Right lobe of liver (tissue), 4 donors: Measurements from ENCODE around the gene KLHL11.

ENCODE experiments used
- CTCF ChIP-seq, 4 donors: fragments of 200-600 bp in 3 of 4; fragments of 450-650 bp in 1 of 4; IDR thresholded peaks; one replicate each; pipeline versions ENCODE4 v1.5.1 to v1.8.0; 2016 to 2022; ENCODE audit warnings: antibody characterized with exemption in 4 of 4, mild to moderate bottlenecking in 2 of 4
- POLR2A ChIP-seq: fragments of 450-650 bp; IDR thresholded peaks from one replicate; pipeline ENCODE4 v1.6.1; 2017; ENCODE audit warnings: antibody characterized with exemption, mild to moderate bottlenecking
- donor health status: DM: no; HTN: no; CAD: no.
- donor health status: DM: no; HTN: no; CAD: no.
- donor health status: DM: no; HTN: yes; CAD: no.

GRCh38 chr17:41912925-41913324 lies 47.7 kb upstream of the KLHL11 start:
- TF ChIP-seq CTCF (IDR thresholded peaks at IDR 0.05): no peak
- no peak for TF ChIP-seq POLR2A
